Smooth muscle cell (in vitro differentiated cells): ENCODE results near the gene COL25A1. TPM values are rescaled to one million over a fixed set of nuclear protein-coding genes. Genes with fewer than 3 reads are reported as not detected.

Experiments used
- DNase-seq: peaks from one replicate; lab custom pipeline; 2025; ENCODE audit not compliant: unreplicated experiment; lab: John Stamatoyannopoulos, UW
- H2AFZ ChIP-seq: fragments of 200-600 bp; sonication (generic); 2 replicates; pipeline ENCODE4 v1.6.0; 2016; ENCODE audit warnings: antibody characterized with exemption, low read depth, mild to moderate bottlenecking
- H3F3A ChIP-seq: fragments of 200-600 bp; sonication (generic); 2 replicates; pipeline ENCODE4 v1.6.0; 2017; ENCODE audit warnings: antibody characterized with exemption, low read depth
- H3K27ac ChIP-seq: fragments of 200-600 bp; sonication (generic); 2 replicates; pipeline ENCODE4 v1.5.1; 2016; ENCODE audit warnings: low read depth, mild to moderate bottlenecking
- H3K27me3 ChIP-seq: fragments of 200-600 bp; sonication (generic); 2 replicates; pipeline ENCODE4 v1.6.1; 2016; ENCODE audit warnings: low read depth, mild to moderate bottlenecking
- H3K36me3 ChIP-seq: fragments of 200-600 bp; sonication (generic); 2 replicates; pipeline ENCODE4 v1.5.1; 2016; ENCODE audit warnings: low read depth
- H3K4me1 ChIP-seq: fragments of 200-600 bp; sonication (generic); 2 replicates; pipeline ENCODE4 v1.5.1; 2016; ENCODE audit warnings: low read depth
- H3K4me2 ChIP-seq: fragments of 200-600 bp; sonication (generic); 2 replicates; pipeline ENCODE4 v1.6.0; 2016; ENCODE audit warnings: mild to moderate bottlenecking
- H3K4me3 ChIP-seq: fragments of 200-600 bp; sonication (generic); 2 replicates; pipeline ENCODE4 v1.5.1; 2016; ENCODE audit warnings: mild to moderate bottlenecking
- H3K79me2 ChIP-seq: fragments of 200-600 bp; sonication (generic); 2 replicates; pipeline ENCODE4 v1.6.0; 2016; ENCODE audit warnings: low read depth, mild to moderate bottlenecking
- H3K9ac ChIP-seq: fragments of 200-600 bp; sonication (generic); 2 replicates; pipeline ENCODE4 v1.6.0; 2016; ENCODE audit warnings: low read depth
- H3K9me3 ChIP-seq: fragments of 200-600 bp; sonication (generic); replicated peaks from 2 replicates; pipeline ENCODE4 v1.5.1; 2016; ENCODE audit warnings: low read depth
- H4K20me1 ChIP-seq: fragments of 200-600 bp; sonication (generic); 2 replicates; pipeline ENCODE4 v1.6.0; 2016; ENCODE audit warnings: low read depth
- CTCF ChIP-seq: fragments of 200-600 bp; sonication (generic); IDR thresholded peaks from 2 replicates; pipeline ENCODE4 v1.5.1; 2017; ENCODE audit warnings: borderline replicate concordance, mild to moderate bottlenecking, antibody characterized with exemption; ENCODE audit not compliant: insufficient read depth, poor library complexity, severe bottlenecking
- WGBS: methylation state at CpG from one replicate; pipeline ENCODE4 v1.1.7; 2016; ENCODE audit warnings: low lambda C conversion rate; 5-methylcytosine and 5-hydroxymethylcytosine counted together
- polyA plus RNA-seq: library from polyadenylated mRNA; unstranded; fragments of >200 nt; fragmentation: Nextera tagmentation; extraction: Ambion mirVana; gene quantifications from 2 replicates; pipeline ENCODE4 v1.2.1, GENCODE V29; 2016
- total RNA-seq: library from RNA; depleted of rRNA; stranded (reverse); fragments of >200 nt; gene quantifications from 2 replicates; pipeline ENCODE4 v1.2.3, GENCODE V29; 2014

COL25A1 gene
- total and polyA plus RNA-seq, 2 experiments from 2014 or later = 2.9 to 4.7 TPM

- Histone ChIP-seq H3F3A (no peaks in the 10 kb centered on the region), H3K4me2 (no peak overlapping the region), H3K36me3 (no peaks in the 10 kb centered on the region)
Measured at GRCh38 chr4:108779958-108780357, 522.5 kb downstream of the COL25A1 start.

GRCh38 chr4:108777388-108777787, 525.1 kb downstream of the COL25A1 start:
- Histone ChIP-seq H3K4me2 (no peak overlapping the region), H3K9ac (no peak overlapping the region), H3K27me3 (peaks cover 7% of the 10 kb centered on the region), H3K79me2 (no peaks in the 10 kb centered on the region), H3K27ac (no peak overlapping the region), H3K36me3 (no peaks in the 10 kb centered on the region), H2AFZ (no peak overlapping the region), H3F3A (no peaks in the 10 kb centered on the region), H4K20me1 (no peaks in the 10 kb centered on the region), H3K4me3 (no peak overlapping the region), H3K9me3 (no peaks in the 10 kb centered on the region), H3K4me1 (no peaks in the 10 kb centered on the region)
- no peak for DNase-seq
- TF ChIP-seq CTCF = no peak
- WGBS = 98% methylated on average over 2 of the region's 2 CpGs

More at GRCh38 chr4:108779958-108780357, 522.5 kb downstream of the COL25A1 start:
- H3K4me1 ChIP-seq = no peaks in the 10 kb centered on the region
- H3K27me3 ChIP-seq = peaks cover 7% of the 10 kb centered on the region
- no peak overlapping the region for H3K4me3 ChIP-seq
- H3K27ac ChIP-seq = no peak overlapping the region
- H2AFZ ChIP-seq = no peak overlapping the region
- TF ChIP-seq CTCF = no peak
- no peaks in the 10 kb centered on the region for H4K20me1 ChIP-seq
- no peaks in the 10 kb centered on the region for H3K9me3 ChIP-seq
- H3K9ac ChIP-seq = no peak overlapping the region
- no peak for DNase-seq
- no peaks in the 10 kb centered on the region for H3K79me2 ChIP-seq

GRCh38 chr4:108775921-108776320, 526.5 kb downstream of the COL25A1 start:
- H3K79me2 ChIP-seq = no peaks in the 10 kb centered on the region
- 84% methylated on average over 5 of the region's 5 CpGs for WGBS
- no peak overlapping the region for H3K4me3 ChIP-seq
- H3K4me2 ChIP-seq = no peak overlapping the region
- no peak overlapping the region for H3K9ac ChIP-seq
- no peak for TF ChIP-seq CTCF
- H3K36me3 ChIP-seq = no peaks in the 10 kb centered on the region
- no peaks in the 10 kb centered on the region for H4K20me1 ChIP-seq
- no peaks in the 10 kb centered on the region for H3K9me3 ChIP-seq
- H3K27ac ChIP-seq = no peak overlapping the region
- H3K4me1 ChIP-seq = no peaks in the 10 kb centered on the region
- no peak overlapping the region for H2AFZ ChIP-seq
- H3F3A ChIP-seq = no peaks in the 10 kb centered on the region
- peaks cover 7% of the 10 kb centered on the region for H3K27me3 ChIP-seq
- DNase-seq = no peak

GRCh38 chr4:108774809-108775530, 527.5 kb downstream of the COL25A1 start:
- H4K20me1 ChIP-seq = no peaks in the 10 kb centered on the region
- no peak for TF ChIP-seq CTCF
- no peaks in the 10 kb centered on the region for H3F3A ChIP-seq
- H3K27ac ChIP-seq = no peak overlapping the region
- peaks cover 7% of the 10 kb centered on the region for H3K27me3 ChIP-seq
- H2AFZ ChIP-seq = no peak overlapping the region
- no peaks in the 10 kb centered on the region for H3K4me1 ChIP-seq
- H3K9ac ChIP-seq = no peak overlapping the region
- H3K9me3 ChIP-seq = no peaks in the 10 kb centered on the region
- H3K4me3 ChIP-seq = no peak overlapping the region
- 90% methylated on average over 5 of the region's 5 CpGs for WGBS
- no peak overlapping the region for H3K4me2 ChIP-seq
- H3K79me2 ChIP-seq = no peaks in the 10 kb centered on the region
- H3K36me3 ChIP-seq = no peaks in the 10 kb centered on the region
- DNase-seq = no peak
